ENCODE measurements around the gene NIPSNAP3A.

NIPSNAP3A gene

GRCh38 chr9:104766025-104766424, 18.5 kb downstream of the NIPSNAP3A start:
- TF ChIP-seq, protein P1, sequence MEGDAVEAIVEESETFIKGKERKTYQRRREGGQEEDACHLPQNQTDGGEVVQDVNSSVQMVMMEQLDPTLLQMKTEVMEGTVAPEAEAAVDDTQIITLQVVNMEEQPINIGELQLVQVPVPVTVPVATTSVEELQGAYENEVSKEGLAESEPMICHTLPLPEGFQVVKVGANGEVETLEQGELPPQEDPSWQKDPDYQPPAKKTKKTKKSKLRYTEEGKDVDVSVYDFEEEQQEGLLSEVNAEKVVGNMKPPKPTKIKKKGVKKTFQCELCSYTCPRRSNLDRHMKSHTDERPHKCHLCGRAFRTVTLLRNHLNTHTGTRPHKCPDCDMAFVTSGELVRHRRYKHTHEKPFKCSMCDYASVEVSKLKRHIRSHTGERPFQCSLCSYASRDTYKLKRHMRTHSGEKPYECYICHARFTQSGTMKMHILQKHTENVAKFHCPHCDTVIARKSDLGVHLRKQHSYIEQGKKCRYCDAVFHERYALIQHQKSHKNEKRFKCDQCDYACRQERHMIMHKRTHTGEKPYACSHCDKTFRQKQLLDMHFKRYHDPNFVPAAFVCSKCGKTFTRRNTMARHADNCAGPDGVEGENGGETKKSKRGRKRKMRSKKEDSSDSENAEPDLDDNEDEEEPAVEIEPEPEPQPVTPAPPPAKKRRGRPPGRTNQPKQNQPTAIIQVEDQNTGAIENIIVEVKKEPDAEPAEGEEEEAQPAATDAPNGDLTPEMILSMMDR (IDR thresholded peaks at IDR 0.05): no peak

- TF ChIP-seq, protein P1 (IDR thresholded peaks at IDR 0.05): no peak
Observed at GRCh38 chr9:104767507-104767906, 20.0 kb downstream of the NIPSNAP3A start.

- TF ChIP-seq, protein P1 (IDR thresholded peaks at IDR 0.05): no peak
Observed at GRCh38 chr9:104769655-104770054, 22.2 kb downstream of the NIPSNAP3A start.

DNA sequence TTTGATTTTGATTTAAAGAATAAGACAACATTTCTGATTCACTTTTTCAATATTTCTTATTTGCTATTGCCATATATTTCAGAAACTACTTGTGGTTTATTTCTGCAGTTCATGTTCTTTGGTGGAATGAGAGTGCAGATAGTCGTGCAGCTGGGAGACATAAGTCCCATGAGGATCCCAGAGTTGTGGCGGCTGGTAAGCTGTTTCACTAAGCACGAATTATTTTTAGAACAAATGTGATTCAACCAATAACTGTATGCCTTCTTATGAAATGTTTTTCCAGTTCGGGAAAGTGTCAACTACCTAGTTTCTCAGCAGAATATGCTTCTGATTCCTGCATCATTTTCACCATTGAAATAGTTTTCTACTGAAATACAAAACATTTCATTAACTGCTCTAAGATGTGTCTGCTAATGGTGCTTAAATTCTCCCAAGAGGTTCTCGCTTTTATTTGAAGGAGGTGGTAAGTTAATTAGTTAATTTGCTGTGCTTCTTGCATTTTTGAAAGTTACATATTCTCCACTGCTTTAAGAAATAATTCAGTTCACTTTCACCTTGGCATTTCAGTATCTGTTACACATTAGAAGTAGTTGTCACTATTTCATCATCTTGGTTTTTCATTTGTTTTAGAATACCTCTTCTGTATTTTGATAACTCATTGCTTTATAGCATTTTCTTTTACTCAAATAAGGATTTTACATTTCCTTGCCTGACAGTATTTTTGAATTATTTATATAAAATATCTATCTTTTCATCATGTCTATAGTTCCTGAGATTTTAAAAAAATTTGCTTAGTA, 25.4 kb downstream of the NIPSNAP3A start:
- TF ChIP-seq, protein P1 (IDR thresholded peaks at IDR 0.05): no peak

DNA sequence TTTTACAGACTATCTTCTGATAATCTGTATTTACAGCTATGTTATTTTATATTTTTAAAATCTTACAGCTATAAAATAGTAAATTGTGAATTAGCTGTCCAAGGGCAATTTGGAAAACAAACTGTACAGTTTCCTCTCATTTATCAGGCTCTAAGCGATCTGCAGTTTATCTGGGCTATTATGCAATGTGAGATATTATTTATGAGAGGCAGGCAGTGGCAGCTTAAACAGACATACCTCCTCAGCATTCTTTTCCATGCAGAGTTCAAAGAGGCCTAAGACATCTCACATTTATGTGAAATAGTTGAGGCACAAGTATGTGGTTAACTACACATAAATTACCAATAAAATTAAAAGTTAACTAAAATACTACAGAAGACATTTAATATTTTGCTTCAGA, 26.6 kb downstream of the NIPSNAP3A start:
- TF ChIP-seq, protein P1 (IDR thresholded peaks at IDR 0.05): no peak

DNA sequence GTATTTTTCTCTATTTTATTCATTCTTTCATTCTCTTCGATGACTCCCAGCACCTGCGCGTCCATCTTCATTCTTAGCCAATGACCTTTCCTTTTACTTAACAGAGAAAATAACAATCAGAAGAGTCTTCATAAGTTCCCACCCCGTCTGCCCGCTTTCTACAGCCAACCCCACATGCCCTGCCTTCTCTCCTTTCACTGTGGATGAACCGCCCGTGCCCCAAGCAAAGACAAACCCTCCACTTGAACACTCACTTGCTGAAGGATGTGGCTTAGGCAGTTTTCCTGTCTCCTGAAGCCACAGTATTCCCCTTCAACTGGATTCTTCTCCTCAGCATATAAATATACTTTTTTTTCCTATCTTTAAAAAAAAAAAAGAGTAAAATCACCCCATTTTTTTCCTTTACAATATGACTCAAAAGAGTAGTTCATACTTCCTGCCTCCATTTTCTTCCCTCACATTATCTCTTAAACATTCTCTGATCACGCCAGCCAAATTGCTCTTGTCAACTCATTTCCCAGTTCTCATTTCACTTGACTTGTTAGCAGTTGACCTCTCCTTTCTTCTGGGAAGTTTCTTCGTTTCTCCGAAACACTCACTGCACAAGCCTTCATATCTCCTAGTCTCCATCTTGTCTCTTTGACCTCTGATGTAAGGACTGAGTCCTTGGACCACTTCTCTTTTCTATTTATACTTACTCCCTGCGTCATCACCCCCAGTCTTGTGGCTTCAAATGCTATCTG, 27.5 kb downstream of the NIPSNAP3A start:
- TF ChIP-seq, protein P1 (IDR thresholded peaks at IDR 0.05): no peak

GRCh38 chr9:104775574-104775936, 28.1 kb downstream of the NIPSNAP3A start:
- TF ChIP-seq, protein P1 (IDR thresholded peaks at IDR 0.05): no peak
